HepG2 (cell line): ENCODE results near the gene ZBTB34. TPM values are rescaled to one million over a fixed set of nuclear protein-coding genes. Genes with fewer than 3 reads are reported as not detected.

Experiments
- ATAC-seq: fragments of 200-7000 bp; cut with Tn5 transposase; 3 replicates; pipeline ENCODE4 v1.9.1; 2020; ENCODE audit warnings: mild to moderate bottlenecking, moderate library complexity
- BruUV-seq: library from RNA; stranded (reverse); fragments of 400-500 nt; replicated peaks from 2 replicates; lab custom pipeline; 2021; lab: Mats Ljungman, UMichigan
- CTCF ChIA-PET: fragments of 300-600 bp; formaldehyde crosslinking; extraction: SDS; loops from one replicate; lab custom pipeline; 2021; ENCODE audit warnings: low total read pairs, inconsistent platforms, low intra/inter-chr PET ratio; lab: Yijun Ruan, JAX
- POLR2A ChIA-PET: fragments of 350-600 bp; sonication (Branson Sonifier 250); formaldehyde crosslinking; loops from one replicate; lab custom pipeline; 2020; ENCODE audit warnings: antibody characterized with exemption, inconsistent platforms; lab: Yijun Ruan, JAX
- DNase-seq: peaks from one replicate; pipeline ENCODE4 v3.0.0-alpha.2; 2015; ENCODE audit warnings: low spot score
- FAIRE-seq: peaks from 3 replicates; lab custom pipeline; 2011; peaks lifted over from hg19 to GRCh38; lab: Jason Lieb, UNC
- H2AFZ ChIP-seq: one replicate; pipeline ENCODE4 v1.6.1; 2011; ENCODE audit warnings: low read length, inconsistent platforms
- H3K27ac ChIP-seq: fragments of 300-600 bp; 3 replicates; pipeline ENCODE4 v1.8.0; 2011; ENCODE audit warnings: mixed run types, mild to moderate bottlenecking, mixed read lengths, low read length, inconsistent platforms; ENCODE audit not compliant: insufficient read depth; ENCODE audit errors: extremely low read length
- H3K27me3 ChIP-seq, 2 experiments: fragments of 200-600 bp in 1 of 2; 2 replicates in 1 of 2; 3 replicates in 1 of 2; pipeline versions ENCODE4 v1.6.0 to v1.8.0; 2011; ENCODE audit warnings: low read length in 2 of 2, mild to moderate bottlenecking in 2 of 2, moderate library complexity in 2 of 2, inconsistent platforms in 1 of 2; ENCODE audit not compliant: insufficient read depth in 2 of 2, control insufficient read depth in 1 of 2
- H3K36me3 ChIP-seq, 2 experiments: fragments of 200-600 bp in 1 of 2; replicated peaks in 1 of 2; 2 replicates in 1 of 2; 3 replicates in 1 of 2; pipeline versions ENCODE4 v1.5.1 to v1.8.0; 2011; ENCODE audit warnings: low read length in 2 of 2, inconsistent platforms in 1 of 2; ENCODE audit not compliant: insufficient read depth in 2 of 2, control insufficient read depth in 1 of 2
- H3K4me1 ChIP-seq: 2 replicates; pipeline ENCODE4 v1.5.1; 2012; ENCODE audit warnings: low read length, inconsistent platforms; ENCODE audit not compliant: insufficient read depth
- H3K4me2 ChIP-seq: 2 replicates; pipeline ENCODE4 v1.6.0; 2011; ENCODE audit warnings: low read depth, low read length, inconsistent platforms
- H3K4me3 ChIP-seq, 3 experiments: fragments of 200-600 bp in 1 of 3; sonication (generic), shearing (Covaris generic) in 1 of 3; replicated peaks in 1 of 3; 2 replicates each; pipeline ENCODE4 v1.5.1; 2011 to 2016; ENCODE audit warnings: low read length in 3 of 3, inconsistent platforms in 2 of 3, low read depth in 2 of 3, mild to moderate bottlenecking in 2 of 3, control low read depth in 1 of 3, mixed read lengths in 1 of 3; ENCODE audit not compliant: insufficient read depth in 1 of 3
- H3K79me2 ChIP-seq: one replicate; pipeline ENCODE4 v1.6.1; 2011; ENCODE audit warnings: low read length, inconsistent platforms; ENCODE audit not compliant: insufficient read depth
- H3K9ac ChIP-seq: 2 replicates; pipeline ENCODE4 v1.6.0; 2011; ENCODE audit warnings: mild to moderate bottlenecking, low read depth, low read length, inconsistent platforms; ENCODE audit not compliant: insufficient read depth
- H3K9me3 ChIP-seq: 2 replicates; pipeline ENCODE4 v1.5.1; 2012; ENCODE audit warnings: mild to moderate bottlenecking, low read length
- H4K20me1 ChIP-seq: 2 replicates; pipeline ENCODE4 v1.6.0; 2011; ENCODE audit warnings: inconsistent platforms, mild to moderate bottlenecking, low read length, moderate library complexity; ENCODE audit not compliant: insufficient read depth
- ADNP ChIP-seq: sonication (generic); formaldehyde crosslinking; IDR thresholded peaks from 2 replicates; pipeline ENCODE4 v1.4.0; 2020; ENCODE audit warnings: missing genetic modification reagents
- CERS6 ChIP-seq: sonication (generic); formaldehyde crosslinking; IDR thresholded peaks from 2 replicates; pipeline ENCODE4 v1.5.0; 2020; ENCODE audit warnings: missing genetic modification reagents
- ESRRA ChIP-seq: sonication (generic); formaldehyde crosslinking; IDR thresholded peaks from 2 replicates; pipeline ENCODE4 v1.5.1; 2020; ENCODE audit warnings: mild to moderate bottlenecking, low read depth, missing genetic modification reagents
- HNRNPL ChIP-seq: fragments of 200-400 bp; formaldehyde crosslinking; IDR thresholded peaks from 2 replicates; pipeline ENCODE4 v1.6.1; 2017; ENCODE audit warnings: mild to moderate bottlenecking, low read depth, low read length
- IRX3 ChIP-seq: sonication (generic); formaldehyde crosslinking; IDR thresholded peaks from 2 replicates; pipeline ENCODE4 v1.8.1; 2023; ENCODE audit warnings: mild to moderate bottlenecking, low read depth, missing genetic modification reagents, borderline replicate concordance
- KLF9 ChIP-seq: IDR thresholded peaks from 2 replicates; pipeline ENCODE4 v1.6.1; 2016; ENCODE audit warnings: low read depth
- SMAD1 ChIP-seq: sonication (generic); formaldehyde crosslinking; IDR thresholded peaks from 2 replicates; pipeline ENCODE4 v1.4.0; 2020; ENCODE audit warnings: missing genetic modification reagents, low read depth, mild to moderate bottlenecking, borderline replicate concordance
- TEF ChIP-seq: sonication (generic); formaldehyde crosslinking; IDR thresholded peaks from 2 replicates; pipeline ENCODE4 v1.5.0; 2020; ENCODE audit warnings: missing genetic modification reagents
- ZBTB7A ChIP-seq: sonication (generic); formaldehyde crosslinking; IDR thresholded peaks from 2 replicates; pipeline ENCODE4 v1.8.0; 2022; ENCODE audit warnings: mild to moderate bottlenecking, missing genetic modification reagents
- ZNF780A ChIP-seq: sonication (generic); formaldehyde crosslinking; IDR thresholded peaks from 2 replicates; pipeline ENCODE4 v1.8.0; 2022; ENCODE audit warnings: mild to moderate bottlenecking, missing genetic modification reagents, moderate library complexity
- WGBS: methylation state at CpG from one replicate; pipeline ENCODE4 v1.1.6; 2017; ENCODE audit warnings: low lambda C conversion rate; 5-methylcytosine and 5-hydroxymethylcytosine counted together
- in situ Hi-C: cut with HindIII; loops from 2 replicates; pipeline ENCODE4 v1.10.0; 2017; ENCODE audit warnings: low pct_unique_long_range_greater_than_20kb; ENCODE audit not compliant: extremely low pct_ligation_motif_present
- intact Hi-C: fragments of 100-400 bp; cut with micrococcal nuclease; formaldehyde crosslinking; loops from one replicate; pipeline ENCODE4 v1.10.0; 2022; ENCODE audit not compliant: unreplicated experiment
- polyA plus RNA-seq, 8 experiments: library from polyadenylated mRNA; depleted of rRNA in 3 of 8; stranded (reverse) in 7 of 8; unstranded in 1 of 8; fragments of >200 nt; fragmentation: Illumina TruSeq in 4 of 8; extraction: Trizol in 4 of 8; gene quantifications; 2 replicates each; pipeline versions ENCODE4 v1.2.1 to v1.2.3, GENCODE V29; 2011 to 2016; ENCODE audit warnings: low read depth in 4 of 8, missing spikeins in 1 of 8, mixed read lengths in 1 of 8; ENCODE audit not compliant: insufficient read depth in 1 of 8
- total RNA-seq, 5 experiments: library from RNA; depleted of rRNA; stranded (reverse); fragments of >200 nt; fragmentation: Illumina TruSeq; extraction: Trizol; gene quantifications; 2 replicates each; pipeline ENCODE4 v1.2.3, GENCODE V29; 2016; ENCODE audit warnings: low read depth in 1 of 5
- TF ChIP-seq, protein P1 (sequence below): sonication (generic); formaldehyde crosslinking; IDR thresholded peaks from 2 replicates; pipeline ENCODE4 v1.5.0; 2020; ENCODE audit warnings: missing genetic modification reagents

The ZBTB34 gene
- total and polyA plus RNA-seq, 2 of the 13 experiments (the other 11 are each of a cell fraction or from before 2014, with no cell fraction given), result 5.9 to 8.7 TPM

DNA sequence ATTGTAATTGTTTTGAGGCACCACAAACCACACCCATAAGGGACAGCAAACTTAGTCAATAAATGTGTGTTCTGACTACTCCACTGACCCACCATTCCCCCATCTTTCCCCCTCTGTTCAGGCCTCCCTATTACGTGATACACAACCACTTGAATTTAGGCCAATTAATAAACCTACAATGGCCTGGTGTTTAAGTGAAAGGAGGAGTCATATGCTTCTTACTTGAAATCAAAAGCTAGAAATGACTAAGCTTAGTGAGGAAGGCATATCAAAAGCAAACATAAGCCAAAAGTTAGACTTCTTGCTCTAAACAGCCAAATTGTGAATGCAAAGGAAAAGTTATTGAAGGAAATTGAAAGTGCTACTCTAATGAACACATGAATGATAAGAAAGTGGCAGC lies 41.0 kb upstream of the ZBTB34 start (continued):
- TF ChIP-seq CERS6 (CRISPR knock-in tag), result no peak
- TF ChIP-seq HNRNPL, result no peak
- TF ChIP-seq KLF9 (CRISPR knock-in tag), result no peak

- DNase-seq (no peak), FAIRE-seq (no peak), ATAC-seq (no peak)
- H3K27ac ChIP-seq, result no peak overlapping the region
- H3K9ac ChIP-seq, result no peak overlapping the region
- peaks cover 2 to 21% of the 10 kb centered on the region in 2 experiments; a peak in 4 of 5 replicates for H3K36me3 ChIP-seq
- H3K4me3 ChIP-seq, result no peak overlapping the region
- in situ Hi-C loops, result no loop called here
- H3K4me1 ChIP-seq, result peaks cover 22% of the 10 kb centered on the region
- 89% methylated on average over 2 of the region's 2 CpGs for WGBS
- ChIA-PET CTCF (no interaction called here), POLR2A (no interaction called here)
- BruUV-seq, result no TSS peak
- no peak overlapping the region for H3K4me2 ChIP-seq
- no peak overlapping the region for H2AFZ ChIP-seq
- H4K20me1 ChIP-seq, result no peaks in the 10 kb centered on the region; the same call in 1 of the 2 replicates
- H3K9me3 ChIP-seq, result peaks cover 22% of the 10 kb centered on the region; the same call in 1 of the 2 replicates
- TF ChIP-seq IRX3 (CRISPR knock-in tag), result no peak
- no peak for TF ChIP-seq TEF (CRISPR knock-in tag)
- TF ChIP-seq, protein P1, sequence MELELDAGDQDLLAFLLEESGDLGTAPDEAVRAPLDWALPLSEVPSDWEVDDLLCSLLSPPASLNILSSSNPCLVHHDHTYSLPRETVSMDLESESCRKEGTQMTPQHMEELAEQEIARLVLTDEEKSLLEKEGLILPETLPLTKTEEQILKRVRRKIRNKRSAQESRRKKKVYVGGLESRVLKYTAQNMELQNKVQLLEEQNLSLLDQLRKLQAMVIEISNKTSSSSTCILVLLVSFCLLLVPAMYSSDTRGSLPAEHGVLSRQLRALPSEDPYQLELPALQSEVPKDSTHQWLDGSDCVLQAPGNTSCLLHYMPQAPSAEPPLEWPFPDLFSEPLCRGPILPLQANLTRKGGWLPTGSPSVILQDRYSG (CRISPR knock-in tag), result no peak
- no peak for TF ChIP-seq ZNF780A
- no peak for TF ChIP-seq ZBTB7A (CRISPR knock-in tag)
- no peak for TF ChIP-seq SMAD1
- TF ChIP-seq ADNP (CRISPR knock-in tag), result no peak
- TF ChIP-seq ESRRA, result no peak
- intact Hi-C loops, result no loop called here
- peaks cover 44% of the 10 kb centered on the region for H3K79me2 ChIP-seq
- H3K27me3 ChIP-seq, result no peaks in the 10 kb centered on the region
These were observed 38.2 kb upstream of the ZBTB34 start for GRCh38 chr9:126822278-126822677.
